ENCODE measurements around the gene CHST3.

CHST3 gene

DNA sequence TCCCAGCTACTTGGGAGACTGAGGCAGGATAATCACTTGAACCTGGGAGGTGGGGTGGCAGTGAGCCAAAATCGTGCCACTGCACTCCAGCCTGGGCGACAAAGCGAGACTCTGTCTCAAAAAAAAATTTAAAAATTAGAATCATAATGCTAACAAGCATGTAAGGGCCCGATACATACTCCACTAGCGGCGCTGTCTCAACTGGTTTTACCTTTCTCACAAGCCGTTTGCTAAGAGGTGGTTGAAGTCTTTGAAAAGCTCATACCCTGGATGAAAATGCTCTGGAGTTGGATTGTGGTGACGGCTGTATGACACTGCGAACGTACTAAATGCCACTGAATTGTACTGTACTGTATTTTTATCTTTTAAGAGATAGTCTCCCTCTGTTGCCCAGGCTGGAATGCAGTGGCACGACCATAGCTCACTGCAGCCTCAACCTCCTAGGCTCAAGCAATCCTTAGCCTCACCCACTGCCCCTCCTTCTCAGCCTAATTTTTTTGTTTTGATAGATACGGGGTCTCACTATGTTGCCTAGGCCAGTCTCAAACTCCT is 94.2 kb downstream of the CHST3 start:
- TF ChIP-seq, protein P1, sequence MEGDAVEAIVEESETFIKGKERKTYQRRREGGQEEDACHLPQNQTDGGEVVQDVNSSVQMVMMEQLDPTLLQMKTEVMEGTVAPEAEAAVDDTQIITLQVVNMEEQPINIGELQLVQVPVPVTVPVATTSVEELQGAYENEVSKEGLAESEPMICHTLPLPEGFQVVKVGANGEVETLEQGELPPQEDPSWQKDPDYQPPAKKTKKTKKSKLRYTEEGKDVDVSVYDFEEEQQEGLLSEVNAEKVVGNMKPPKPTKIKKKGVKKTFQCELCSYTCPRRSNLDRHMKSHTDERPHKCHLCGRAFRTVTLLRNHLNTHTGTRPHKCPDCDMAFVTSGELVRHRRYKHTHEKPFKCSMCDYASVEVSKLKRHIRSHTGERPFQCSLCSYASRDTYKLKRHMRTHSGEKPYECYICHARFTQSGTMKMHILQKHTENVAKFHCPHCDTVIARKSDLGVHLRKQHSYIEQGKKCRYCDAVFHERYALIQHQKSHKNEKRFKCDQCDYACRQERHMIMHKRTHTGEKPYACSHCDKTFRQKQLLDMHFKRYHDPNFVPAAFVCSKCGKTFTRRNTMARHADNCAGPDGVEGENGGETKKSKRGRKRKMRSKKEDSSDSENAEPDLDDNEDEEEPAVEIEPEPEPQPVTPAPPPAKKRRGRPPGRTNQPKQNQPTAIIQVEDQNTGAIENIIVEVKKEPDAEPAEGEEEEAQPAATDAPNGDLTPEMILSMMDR (IDR thresholded peaks at IDR 0.05; ENCODE audit: low read length, missing control alignments), result no peak
- DNase-seq (ENCODE audit: low read depth), result no peak
- no peak overlapping the region for H3K4me3 ChIP-seq (replicated peaks; ENCODE audit: low read depth, low read length)

DNA sequence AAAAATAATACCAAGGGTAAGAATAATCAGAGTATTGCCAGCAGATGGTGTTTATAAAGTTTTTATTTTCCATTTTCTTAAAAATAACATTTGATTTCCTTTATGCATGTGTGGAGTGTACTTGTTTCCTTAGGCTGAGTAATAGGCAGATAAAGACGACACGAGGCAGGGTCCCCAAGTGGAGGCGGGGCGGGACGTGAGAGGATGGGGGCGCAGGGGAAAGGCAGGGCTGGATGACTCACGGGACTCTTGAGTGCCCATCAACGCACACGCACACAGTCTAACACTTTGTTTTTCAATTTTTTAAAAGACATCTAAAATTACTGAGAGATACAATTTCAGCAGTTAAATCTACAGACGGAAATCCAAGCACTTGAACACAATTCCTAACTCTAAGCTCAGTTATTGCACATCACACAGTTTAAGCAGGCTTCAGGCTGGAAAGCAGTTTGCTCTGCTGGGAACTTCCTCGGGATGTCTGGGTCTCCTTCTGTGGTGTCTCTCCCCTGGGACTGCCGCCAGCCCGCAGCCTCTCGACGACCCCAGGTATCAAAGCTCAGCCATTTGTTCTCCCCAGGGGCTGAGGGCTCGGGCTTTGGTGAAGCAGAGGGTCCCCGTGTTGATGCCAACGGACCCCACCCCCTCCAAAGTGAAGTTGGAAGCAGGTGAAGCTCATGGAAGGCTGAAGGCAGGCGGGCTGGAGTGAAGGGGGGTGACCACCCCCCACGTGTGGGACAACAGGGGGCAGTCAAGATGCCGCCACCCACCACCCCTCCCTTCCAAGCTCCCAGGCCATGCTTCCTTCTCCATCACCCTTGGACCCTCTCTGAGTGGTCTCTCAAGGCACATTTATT is 95.0 kb downstream of the CHST3 start:
- no peak overlapping the region for H3K4me3 ChIP-seq (replicated peaks; ENCODE audit: low read depth, low read length)
- DNase-seq (ENCODE audit: low read depth), result peak; percentile 30
- TF ChIP-seq, protein P1 (IDR thresholded peaks at IDR 0.05; ENCODE audit: low read length, missing control alignments), result no peak

DNA sequence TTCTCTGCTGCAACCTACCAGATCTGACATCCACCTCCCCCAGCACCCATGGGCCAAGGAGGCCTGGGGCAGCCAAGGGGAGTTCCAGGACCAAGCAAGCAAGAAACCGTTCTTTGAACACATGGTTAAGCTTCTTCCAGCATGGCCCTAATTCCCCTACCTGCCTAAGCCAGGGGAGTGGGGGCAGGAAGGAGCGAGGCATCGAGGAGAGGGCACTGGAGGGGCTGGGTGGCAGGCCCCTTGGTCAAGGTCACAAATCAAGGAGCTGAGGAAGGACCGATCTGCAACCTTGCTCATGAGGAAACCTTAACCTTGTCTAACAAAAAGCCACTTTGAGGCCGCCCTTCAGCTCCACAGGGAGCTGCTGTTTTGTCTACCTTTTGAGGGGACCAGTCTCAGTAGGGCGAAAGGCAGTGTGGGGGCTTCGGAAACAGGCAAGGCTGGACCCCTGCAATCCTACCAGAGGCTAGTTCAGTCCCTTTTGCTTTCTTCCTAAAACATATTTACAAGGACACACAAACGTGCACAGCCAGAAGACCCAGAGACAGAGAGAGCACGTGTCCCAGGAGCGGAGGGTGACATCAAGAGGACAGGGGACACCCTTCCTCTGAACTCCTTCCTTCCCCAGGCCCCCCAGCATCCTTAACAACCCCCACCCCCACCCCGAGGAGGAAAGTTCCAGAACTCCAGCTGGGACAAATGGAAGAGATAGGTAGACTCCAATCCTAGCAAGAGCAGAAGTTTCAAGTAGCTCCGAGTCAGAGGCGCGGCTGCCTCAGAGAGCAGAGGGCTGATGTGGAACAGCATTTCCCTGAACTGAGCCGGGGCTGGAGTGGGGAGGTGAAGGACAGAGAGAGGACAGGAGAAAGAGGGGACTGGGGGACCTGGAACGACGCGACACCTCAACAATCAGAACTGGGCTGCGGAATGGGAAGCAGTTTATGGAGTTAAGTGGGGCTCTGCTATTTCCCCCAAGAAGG is 95.9 kb downstream of the CHST3 start:
- no peak overlapping the region for H3K4me3 ChIP-seq (replicated peaks; ENCODE audit: low read depth, low read length)
- TF ChIP-seq, protein P1 (IDR thresholded peaks at IDR 0.05; ENCODE audit: low read length, missing control alignments), result no peak
- no peak for DNase-seq (ENCODE audit: low read depth)

DNA sequence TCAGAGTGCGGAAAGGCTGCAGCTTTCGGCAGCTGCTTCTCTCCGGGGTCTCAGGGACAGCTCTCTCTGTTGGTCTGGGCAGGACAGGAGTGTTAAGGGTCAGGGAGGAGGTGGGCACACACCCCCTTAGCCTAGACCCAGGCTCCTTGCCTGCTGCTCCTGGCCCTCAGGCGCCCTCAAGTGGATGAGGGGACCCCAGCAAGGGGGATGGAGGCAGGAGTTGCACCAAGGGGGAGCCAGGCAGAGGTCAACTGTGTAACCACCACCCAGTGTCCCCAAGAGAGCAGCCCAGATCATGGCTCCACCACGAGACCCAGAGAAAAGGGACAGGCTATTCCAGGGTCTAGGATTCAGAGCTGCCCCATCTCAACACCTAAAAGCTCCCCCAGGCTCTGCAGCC is 97.3 kb downstream of the CHST3 start:
- TF ChIP-seq, protein P1 (IDR thresholded peaks at IDR 0.05; ENCODE audit: low read length, missing control alignments), result peak; percentile 31
- H3K4me3 ChIP-seq (replicated peaks; ENCODE audit: low read depth, low read length), result no peak overlapping the region
- no peak for DNase-seq (ENCODE audit: low read depth)

DNA sequence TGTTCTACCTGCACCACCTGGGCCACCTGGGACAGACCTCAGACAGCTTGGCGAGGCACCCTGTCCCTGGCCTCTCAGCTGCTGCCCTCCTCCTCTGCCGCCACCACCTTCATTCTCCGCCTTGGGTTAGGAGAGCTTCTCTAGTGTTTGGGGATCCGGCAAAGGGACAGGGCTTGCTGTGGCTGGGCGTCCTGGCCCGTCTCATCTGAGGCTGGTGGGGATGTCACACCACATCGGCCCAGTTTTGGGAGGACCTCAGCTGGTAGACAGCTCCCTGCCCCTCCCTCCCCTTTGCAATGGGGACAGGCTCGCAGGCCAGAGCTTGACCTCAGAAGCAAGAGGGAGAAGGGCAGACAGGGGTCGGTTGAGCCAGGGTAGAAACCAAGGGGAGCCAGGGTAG is 97.7 kb downstream of the CHST3 start:
- TF ChIP-seq, protein P1 (IDR thresholded peaks at IDR 0.05; ENCODE audit: low read length, missing control alignments), result no peak
- H3K4me3 ChIP-seq (replicated peaks; ENCODE audit: low read depth, low read length), result no peak overlapping the region
- DNase-seq (ENCODE audit: low read depth), result no peak

DNA sequence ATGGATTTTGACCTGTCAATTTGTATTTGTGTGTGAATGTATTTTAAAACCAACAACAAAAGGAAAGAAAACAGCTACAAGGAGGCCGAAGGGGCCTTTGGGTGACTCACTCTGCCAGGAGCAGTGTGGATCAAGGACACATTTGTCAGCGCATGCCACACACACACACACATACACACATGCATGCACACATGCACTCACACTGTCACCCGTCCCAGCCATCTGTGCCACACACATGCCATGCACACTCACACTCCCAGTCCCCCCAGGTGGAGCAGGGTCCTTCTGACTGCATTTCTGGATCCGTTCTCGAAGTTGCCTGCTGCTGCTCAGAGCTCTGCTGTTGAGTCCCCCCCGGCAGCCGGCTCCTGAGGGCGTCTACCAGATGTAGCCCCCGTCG is 98.2 kb downstream of the CHST3 start:
- H3K4me3 ChIP-seq (replicated peaks; ENCODE audit: low read depth, low read length), result no peak overlapping the region
- DNase-seq (ENCODE audit: low read depth), result no peak
- TF ChIP-seq, protein P1 (IDR thresholded peaks at IDR 0.05; ENCODE audit: low read length, missing control alignments), result no peak

Data from fibroblast of pulmonary artery (primary cell).